NCI-H1092 (cell line): ENCODE measurements around the gene FSIP1.

Source experiments
- DNase-seq: peaks from one replicate; lab custom pipeline; 2025; lab: John Stamatoyannopoulos, UW

Gene FSIP1

GRCh38 chr15:39684233-39684632 is 98.4 kb downstream of the FSIP1 start:
- no peak for DNase-seq

- DNase-seq = no peak
These were observed 100.3 kb downstream of the FSIP1 start for GRCh38 chr15:39682366-39682765.

GRCh38 chr15:39680868-39681267 is 101.8 kb downstream of the FSIP1 start:
- DNase-seq = no peak

GRCh38 chr15:39672666-39673065 is 110.0 kb downstream of the FSIP1 start:
- no peak for DNase-seq

GRCh38 chr15:39672184-39672583 is 110.5 kb downstream of the FSIP1 start:
- DNase-seq = no peak

GRCh38 chr15:39670687-39671086 is 112.0 kb downstream of the FSIP1 start:
- DNase-seq = no peak

GRCh38 chr15:39669661-39670060 is 113.0 kb downstream of the FSIP1 start:
- DNase-seq = peak; percentile 6

GRCh38 chr15:39669241-39669640 is 113.4 kb downstream of the FSIP1 start:
- DNase-seq = no peak

- no peak for DNase-seq
These were observed 114.2 kb downstream of the FSIP1 start for GRCh38 chr15:39668457-39668856.

GRCh38 chr15:39667382-39668127 is 115.1 kb downstream of the FSIP1 start:
- no peak for DNase-seq

- DNase-seq = no peak
These were observed 116.0 kb downstream of the FSIP1 start for GRCh38 chr15:39666677-39667076.

GRCh38 chr15:39665629-39666250 is 116.9 kb downstream of the FSIP1 start:
- no peak for DNase-seq

- no peak for DNase-seq
These were observed 118.9 kb downstream of the FSIP1 start for GRCh38 chr15:39663704-39664250.

- no peak for DNase-seq
These were observed 120.9 kb downstream of the FSIP1 start for GRCh38 chr15:39661776-39662175.

- no peak for DNase-seq
These were observed 123.9 kb downstream of the FSIP1 start for GRCh38 chr15:39658740-39659139.

- DNase-seq = no peak
These were observed 125.0 kb downstream of the FSIP1 start for GRCh38 chr15:39657668-39658067.

- DNase-seq = no peak
These were observed 125.5 kb downstream of the FSIP1 start for GRCh38 chr15:39657181-39657580.

GRCh38 chr15:39654304-39654703 is 128.3 kb downstream of the FSIP1 start:
- DNase-seq = no peak

GRCh38 chr15:39651881-39652280 is 130.8 kb downstream of the FSIP1 start:
- DNase-seq = no peak

- DNase-seq = no peak
These were observed 131.3 kb downstream of the FSIP1 start for GRCh38 chr15:39651295-39651694.

- no peak for DNase-seq
These were observed 132.9 kb downstream of the FSIP1 start for GRCh38 chr15:39649757-39650156.

- DNase-seq = no peak
These were observed 136.2 kb downstream of the FSIP1 start for GRCh38 chr15:39646425-39646824.

- DNase-seq = no peak
These were observed 136.7 kb downstream of the FSIP1 start for GRCh38 chr15:39645976-39646257.
